Glomerular endothelial cell (primary cell): Measurements from ENCODE around the gene NPM1. TPM values are rescaled to one million over a fixed set of nuclear protein-coding genes. Genes with fewer than 3 reads are reported as not detected.
"Not testable (repeated sequence)": the region's sequence is repeated elsewhere in the genome, so short reads cannot be mapped to it uniquely, and the experiment has no call there.

Source experiments
- DNase-seq: peaks from one replicate; pipeline ENCODE4 v3.0.0-alpha.2; 2011; ENCODE audit warnings: low read depth, low spot score; ENCODE audit errors: extremely low read depth
- total RNA-seq: library from RNA; depleted of rRNA; stranded (reverse); fragments of >200 nt; gene quantifications from 2 replicates; pipeline ENCODE4 v1.2.3, GENCODE V29; 2015

The NPM1 gene
- total RNA-seq, 1 donor from 2014 or later = 685 TPM

- no peak for DNase-seq
Measured at GRCh38 chr5:171410181-171410580, 22.5 kb downstream of the NPM1 start.

- no peak for DNase-seq
Measured at GRCh38 chr5:171412186-171412585, 24.5 kb downstream of the NPM1 start.

GRCh38 chr5:171413153-171413910, 25.7 kb downstream of the NPM1 start:
- DNase-seq = no peak

GRCh38 chr5:171413993-171414392, 26.3 kb downstream of the NPM1 start:
- not testable (repeated sequence) for DNase-seq

GRCh38 chr5:171415115-171415730, 27.6 kb downstream of the NPM1 start:
- DNase-seq = no peak

- DNase-seq = no peak
Measured at GRCh38 chr5:171416160-171417049, 28.8 kb downstream of the NPM1 start.

GRCh38 chr5:171418316-171418981, 30.8 kb downstream of the NPM1 start:
- DNase-seq = no peak

GRCh38 chr5:171418982-171419687, 31.5 kb downstream of the NPM1 start, which contains the start of gene FGF18:
Gene FGF18, plus strand, starts transcription at chr5:171419647. Its CDS starts 553 bp downstream, at chr5:171420200.
- DNase-seq = no peak

- DNase-seq = no peak
Measured at GRCh38 chr5:171419688-171420430, 32.2 kb downstream of the NPM1 start.

GRCh38 chr5:171420431-171421241, 33.0 kb downstream of the NPM1 start:
- no peak for DNase-seq

GRCh38 chr5:171421331-171422262, 33.9 kb downstream of the NPM1 start:
- DNase-seq = no peak

GRCh38 chr5:171422495-171422894, 34.8 kb downstream of the NPM1 start:
- no peak for DNase-seq

- DNase-seq = no peak
Measured at GRCh38 chr5:171422902-171423663, 35.4 kb downstream of the NPM1 start.

GRCh38 chr5:171424726-171425125, 37.1 kb downstream of the NPM1 start:
- DNase-seq = no peak

- DNase-seq = no peak
Measured at GRCh38 chr5:171425596-171426244, 38.1 kb downstream of the NPM1 start.

- DNase-seq = no peak
Measured at GRCh38 chr5:171426266-171426665, 38.6 kb downstream of the NPM1 start.
